ENCODE data around the gene SUCLG2.

SUCLG2 gene

GRCh38 chr3:67458896-67459530 lies 195.4 kb downstream of the SUCLG2 start:
- DNase-seq (ENCODE audit: low spot score), result no peak

DNA sequence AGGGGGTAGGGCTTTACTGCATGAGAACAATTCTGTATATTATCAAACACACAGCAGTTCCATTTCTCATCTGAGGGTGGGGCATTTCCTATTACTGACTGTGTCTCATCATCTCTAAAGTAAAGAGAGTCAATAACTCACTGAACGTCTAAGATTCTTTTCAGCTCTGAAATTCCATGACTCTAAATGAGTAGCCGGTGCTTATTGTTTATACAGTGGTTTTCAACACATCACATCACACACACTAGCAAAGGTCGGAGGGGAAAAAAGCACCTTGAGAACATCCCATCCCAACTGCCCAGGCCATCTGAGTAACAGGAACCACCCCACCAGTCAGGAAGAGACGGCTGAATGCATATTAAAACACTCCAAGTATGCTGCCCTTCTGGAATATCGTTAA lies 196.0 kb downstream of the SUCLG2 start:
- DNase-seq (ENCODE audit: low spot score), result no peak

- DNase-seq (ENCODE audit: low spot score), result no peak
Measured at GRCh38 chr3:67453628-67454027, 200.8 kb downstream of the SUCLG2 start.

DNA sequence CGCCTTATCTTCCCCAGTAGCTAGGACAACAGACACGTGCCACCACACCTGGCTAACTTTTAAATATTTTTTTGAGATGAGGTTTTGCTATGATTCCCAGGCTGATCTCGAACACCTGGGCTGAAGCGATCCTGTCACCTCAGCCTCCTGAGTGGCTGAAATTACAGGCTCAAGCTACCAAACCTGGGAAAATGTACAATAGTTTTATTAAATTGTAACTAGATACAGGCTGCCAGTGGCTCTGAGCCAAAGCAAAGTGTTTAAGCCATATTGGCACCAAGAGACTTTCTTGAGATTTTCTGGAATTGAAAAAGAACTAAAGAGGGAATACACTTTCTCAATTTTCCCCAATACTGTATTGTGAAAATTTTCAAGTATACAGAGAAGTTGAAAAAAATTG lies 204.3 kb downstream of the SUCLG2 start:
- no peak for DNase-seq (ENCODE audit: low spot score)

GRCh38 chr3:67447393-67447792 lies 207.0 kb downstream of the SUCLG2 start:
- DNase-seq (ENCODE audit: low spot score), result no peak

- DNase-seq (ENCODE audit: low spot score), result no peak
Measured at GRCh38 chr3:67437789-67438188, 216.6 kb downstream of the SUCLG2 start.

DNA sequence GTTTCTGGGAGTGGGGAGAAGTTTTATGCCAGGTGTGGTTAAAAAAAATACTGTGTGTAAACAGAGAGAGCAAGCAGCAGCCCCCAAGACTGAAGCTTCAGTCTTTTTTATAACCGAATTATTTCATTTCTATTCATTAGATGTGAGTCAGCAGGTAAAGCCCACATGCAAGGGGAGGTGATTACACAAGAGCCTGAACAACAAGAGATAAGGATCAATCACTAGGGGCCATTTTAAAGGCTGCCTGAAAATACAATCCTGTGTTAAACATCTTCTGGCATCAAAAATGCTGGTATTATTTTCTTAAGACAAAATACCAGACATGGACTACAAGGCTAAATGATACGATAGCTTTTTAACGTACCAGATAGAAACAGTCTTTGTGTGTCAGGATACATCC lies 217.3 kb downstream of the SUCLG2 start:
- DNase-seq (ENCODE audit: low spot score), result peak; percentile 1

DNA sequence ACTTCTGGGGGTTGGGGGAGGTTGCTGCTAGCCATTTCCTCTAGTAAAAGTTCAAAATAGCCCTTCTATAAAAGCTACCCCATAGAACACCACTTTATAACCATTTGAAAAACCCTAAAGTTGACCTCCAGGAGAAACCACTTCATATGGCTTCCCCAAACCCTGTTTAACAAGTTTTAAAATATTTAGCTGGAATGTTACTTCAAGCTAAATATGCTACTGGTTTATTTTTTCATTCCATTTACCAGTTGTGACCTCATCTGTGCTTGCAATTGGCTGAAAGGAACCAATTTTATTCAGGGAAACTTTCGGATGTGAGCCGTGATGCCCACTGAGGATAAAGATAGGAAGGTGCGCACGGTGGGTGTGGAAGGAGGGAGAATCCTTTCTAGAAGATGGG lies 221.3 kb downstream of the SUCLG2 start:
- no peak for DNase-seq (ENCODE audit: low spot score)

DNA sequence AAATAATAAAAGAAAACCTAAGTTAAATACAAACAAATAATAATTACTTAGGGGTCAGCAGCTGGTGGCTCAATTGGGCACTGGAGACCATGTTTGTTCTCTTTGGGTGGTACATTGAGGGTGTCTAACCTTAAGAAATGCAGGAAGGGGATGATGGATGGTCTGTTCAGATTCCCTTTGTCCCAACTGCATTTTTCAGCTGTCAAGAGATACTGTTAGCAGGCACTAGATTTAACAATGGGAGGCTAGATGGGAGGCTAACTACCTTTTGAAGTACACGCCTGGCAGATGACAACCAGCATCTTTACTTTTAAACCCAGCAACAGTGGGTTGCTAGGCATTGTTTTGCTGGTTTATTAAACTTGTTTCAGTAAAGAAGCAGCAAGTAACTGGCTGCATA lies 222.5 kb downstream of the SUCLG2 start:
- no peak for DNase-seq (ENCODE audit: low spot score)

DNA sequence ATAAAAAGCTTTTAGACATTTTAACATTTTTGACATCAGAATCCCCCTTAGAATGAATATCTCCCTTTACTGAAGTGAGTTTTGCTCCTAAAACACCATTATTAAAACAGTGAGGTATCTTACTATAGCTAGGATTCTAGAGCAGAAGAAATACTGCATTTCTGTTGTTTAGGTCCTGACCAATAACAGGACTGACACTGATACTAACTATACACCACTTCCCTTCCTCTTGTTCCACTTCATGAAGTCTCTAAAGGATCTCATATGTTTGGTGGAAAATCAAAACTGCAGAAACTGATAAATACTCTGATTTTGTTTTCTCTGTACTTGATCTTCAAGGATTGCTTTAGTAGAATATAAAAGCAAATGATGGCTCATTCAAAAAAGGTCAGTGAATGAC lies 230.7 kb downstream of the SUCLG2 start:
- DNase-seq (ENCODE audit: low spot score), result no peak

GRCh38 chr3:67421912-67422311 lies 232.5 kb downstream of the SUCLG2 start:
- DNase-seq (ENCODE audit: low spot score), result no peak

- DNase-seq (ENCODE audit: low spot score), result no peak
Measured at GRCh38 chr3:67419779-67420178, 234.6 kb downstream of the SUCLG2 start.

- DNase-seq (ENCODE audit: low spot score), result peak; percentile 44
Measured at GRCh38 chr3:67419218-67419529, 235.2 kb downstream of the SUCLG2 start.

- no peak for DNase-seq (ENCODE audit: low spot score)
Measured at GRCh38 chr3:67418426-67419217, 235.8 kb downstream of the SUCLG2 start.

GRCh38 chr3:67416703-67417102 lies 237.7 kb downstream of the SUCLG2 start:
- DNase-seq (ENCODE audit: low spot score), result no peak

GRCh38 chr3:67415511-67415910 lies 238.9 kb downstream of the SUCLG2 start:
- DNase-seq (ENCODE audit: low spot score), result no peak

- DNase-seq (ENCODE audit: low spot score), result no peak
Measured at GRCh38 chr3:67414740-67415139, 239.7 kb downstream of the SUCLG2 start.

GRCh38 chr3:67405193-67405592 lies 249.2 kb downstream of the SUCLG2 start:
- no peak for DNase-seq (ENCODE audit: low spot score)

DNA sequence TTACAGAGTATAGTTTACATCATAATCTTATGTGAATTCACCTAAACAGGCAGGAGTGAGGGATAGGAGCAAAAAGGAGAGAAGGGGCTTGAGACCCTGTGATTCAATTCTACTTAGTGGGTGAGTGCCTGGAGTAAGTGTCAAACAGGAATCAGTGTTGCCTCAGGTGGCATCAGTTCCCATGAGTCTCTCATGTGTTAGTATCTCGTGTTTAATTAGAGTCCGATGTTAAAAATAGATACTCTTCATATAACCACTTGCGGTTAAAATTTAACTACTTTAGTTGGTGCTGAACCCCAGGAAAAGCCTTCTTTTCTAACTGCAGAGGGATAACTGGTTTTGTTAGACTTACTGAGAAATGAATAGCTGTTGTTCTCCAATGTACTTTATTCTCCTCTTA lies 251.5 kb downstream of the SUCLG2 start:
- no peak for DNase-seq (ENCODE audit: low spot score)

DNA sequence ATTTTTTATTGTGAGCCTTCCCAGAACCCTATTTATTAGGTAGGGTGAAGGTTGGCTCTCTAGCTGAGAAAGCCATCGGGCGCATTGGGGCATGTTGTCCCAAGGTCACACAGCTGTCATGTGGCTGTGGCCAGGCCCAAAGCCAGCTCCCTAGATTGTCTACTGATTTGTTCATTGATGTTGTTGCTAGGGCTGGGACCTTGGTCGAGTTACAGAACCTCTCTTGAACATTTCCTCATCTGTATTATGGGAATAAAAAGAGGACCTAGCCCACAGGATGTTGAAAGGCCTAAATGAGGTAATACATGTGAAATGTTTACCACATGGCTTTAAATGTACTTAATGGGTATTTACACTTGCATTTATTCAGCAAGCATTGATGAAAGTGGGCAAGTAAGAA lies 252.5 kb downstream of the SUCLG2 start:
- no peak for DNase-seq (ENCODE audit: low spot score)

DNA sequence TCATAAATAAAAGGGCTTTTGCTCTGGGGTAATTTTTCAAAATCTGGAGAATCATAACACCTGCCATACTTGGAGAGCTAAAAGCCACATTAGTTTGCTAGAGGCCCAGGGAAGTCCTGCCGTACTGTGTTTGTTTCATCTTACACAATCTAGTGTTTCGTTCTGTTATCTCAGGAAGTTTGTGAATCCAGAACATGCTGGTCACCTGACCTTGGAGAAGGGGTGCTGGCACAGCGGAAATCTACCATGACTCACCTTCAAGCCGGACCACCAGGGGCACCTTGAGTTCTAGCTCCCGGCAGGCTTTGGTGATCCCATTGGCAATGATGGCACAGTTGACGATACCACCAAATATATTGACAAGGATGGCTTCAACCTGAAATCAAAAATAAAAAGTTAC lies 253.9 kb downstream of the SUCLG2 start:
- DNase-seq (ENCODE audit: low spot score), result no peak

DNA sequence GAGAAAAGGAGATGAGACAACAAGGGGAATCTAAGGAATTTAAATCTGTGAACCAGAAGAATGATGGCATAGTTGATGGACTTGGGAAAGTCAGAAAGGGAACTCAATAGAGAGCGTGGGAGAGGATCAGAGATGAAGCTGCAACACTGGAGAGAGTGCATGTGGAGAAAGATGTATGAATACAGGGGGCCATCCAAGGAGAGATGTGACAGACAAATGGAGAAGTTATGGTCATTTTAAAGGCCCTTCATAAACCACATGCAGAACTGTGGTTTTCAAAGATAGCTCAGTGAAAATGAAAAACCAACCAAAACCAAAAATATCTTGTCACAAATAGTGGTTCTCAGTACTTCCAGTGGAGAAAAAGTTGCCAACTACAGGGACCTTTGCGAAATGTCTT lies 265.2 kb downstream of the SUCLG2 start:
- DNase-seq (ENCODE audit: low spot score), result no peak

GRCh38 chr3:67388738-67389137 lies 265.7 kb downstream of the SUCLG2 start:
- DNase-seq (ENCODE audit: low spot score), result no peak

DNA sequence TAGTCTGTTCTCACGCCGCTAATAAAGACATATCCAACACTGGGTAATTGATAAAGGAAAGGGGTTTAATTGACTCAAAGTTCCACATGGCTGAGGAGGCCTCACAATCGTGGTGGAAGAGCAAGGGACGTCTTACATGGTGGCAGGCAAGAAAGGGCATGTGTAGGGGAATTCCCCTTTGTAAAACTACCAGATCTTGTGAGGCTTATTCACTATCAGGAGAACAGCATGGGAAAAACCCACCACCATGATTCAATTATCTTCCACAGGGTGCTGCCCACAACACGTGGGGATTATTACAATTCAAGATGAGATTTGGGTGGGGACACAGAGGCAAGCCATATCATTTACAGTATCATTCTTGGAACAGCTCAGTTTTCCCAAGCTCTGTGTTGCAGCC lies 268.0 kb downstream of the SUCLG2 start:
- no peak for DNase-seq (ENCODE audit: low spot score)
